ENCODE data around the gene BAG3. TPM values are rescaled to one million over a fixed set of nuclear protein-coding genes. Genes with fewer than 3 reads are reported as not detected.
A peak's percentile ranks its signal among the peaks of the same experiment; 100 is the strongest.
"Not testable (repeated sequence)": the region's sequence is repeated elsewhere in the genome, so short reads cannot be mapped to it uniquely, and the experiment has no call there.

Gene BAG3
- 4.1 TPM for total RNA-seq (ENCODE audit: insufficient read depth, low replicate concordance)

DNA sequence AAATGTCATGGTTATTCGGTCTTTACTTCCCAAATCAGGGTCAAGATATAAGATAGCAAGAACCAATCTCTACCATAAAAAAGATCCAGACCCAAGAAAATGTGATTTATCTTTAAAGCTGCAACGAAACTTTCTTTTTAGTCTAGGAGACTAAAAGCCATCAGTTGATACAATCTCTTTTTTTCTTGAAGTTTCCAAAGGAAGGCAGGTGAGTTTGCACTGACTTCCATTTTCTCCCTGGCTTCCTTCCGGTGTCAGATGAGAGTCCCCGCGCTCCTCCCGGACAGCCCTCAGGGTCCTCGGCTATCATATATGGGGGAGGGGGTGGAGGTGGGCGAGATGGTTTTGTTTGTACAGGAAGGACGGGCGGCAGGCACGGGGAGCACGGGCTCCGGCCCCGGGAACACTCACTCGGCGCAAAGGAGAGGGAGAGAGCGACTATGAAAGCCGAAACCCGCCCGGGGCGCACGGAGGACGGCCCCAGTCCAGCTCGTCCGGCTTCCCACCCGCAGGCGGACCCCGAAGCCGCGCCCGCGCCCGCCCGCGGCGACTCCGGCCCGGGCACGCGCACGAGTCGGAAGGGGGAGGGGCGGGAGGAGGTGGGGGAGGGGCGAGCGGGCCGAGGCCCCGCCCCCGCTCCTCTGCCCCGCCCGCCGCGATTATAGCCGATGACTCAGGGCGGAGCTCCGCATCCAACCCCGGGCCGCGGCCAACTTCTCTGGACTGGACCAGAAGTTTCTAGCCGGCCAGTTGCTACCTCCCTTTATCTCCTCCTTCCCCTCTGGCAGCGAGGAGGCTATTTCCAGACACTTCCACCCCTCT, at the start of gene BAG3:
TSS of gene BAG3 (plus strand) at position 689 of the 822 bp plus-strand sequence. CDS start 296 bp downstream, outside the sequence.
- peak; percentile 92 for DNase-seq (ENCODE audit: low spot score)

DNA sequence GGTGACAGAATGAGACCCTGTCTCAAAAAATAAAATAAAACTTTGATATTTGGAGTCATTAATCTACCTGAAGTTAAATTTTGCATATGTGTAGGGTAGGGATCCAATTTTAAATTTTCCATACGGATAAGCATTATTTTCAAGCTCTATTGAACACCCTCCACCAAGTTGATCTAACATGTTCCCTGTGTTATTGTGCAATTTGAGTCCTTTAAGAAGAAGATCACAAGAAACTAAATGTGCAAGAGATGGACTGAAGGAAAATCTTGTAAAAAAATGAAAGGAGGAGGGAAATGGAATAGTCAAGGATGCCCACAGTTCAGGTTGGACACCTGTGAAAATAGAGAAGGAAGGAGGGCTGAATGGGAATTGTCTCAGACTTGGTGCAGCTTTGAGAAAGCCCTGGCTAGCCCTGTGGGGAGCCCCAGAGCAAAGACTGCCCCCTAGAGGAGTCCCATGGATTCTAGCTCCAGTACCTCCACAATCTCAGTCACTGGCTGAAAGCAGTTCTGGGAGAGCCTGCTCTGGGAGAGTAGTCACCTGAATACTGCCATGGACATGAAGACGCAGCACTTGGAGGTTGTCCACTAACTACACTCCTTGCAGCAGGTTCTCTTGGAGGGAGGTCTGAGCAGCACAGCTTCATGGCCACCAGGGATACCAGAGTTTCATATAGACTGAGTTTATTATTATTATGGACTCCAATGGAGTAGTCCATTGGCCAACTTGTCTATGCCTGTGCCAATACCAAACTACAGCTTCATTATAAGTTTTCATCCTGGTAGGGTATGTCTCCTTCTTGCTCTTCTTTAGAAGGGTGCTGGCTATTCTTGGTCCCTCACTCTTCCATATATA, 48.7 kb upstream of the BAG3 start:
- no peak for DNase-seq (ENCODE audit: low spot score)

DNA sequence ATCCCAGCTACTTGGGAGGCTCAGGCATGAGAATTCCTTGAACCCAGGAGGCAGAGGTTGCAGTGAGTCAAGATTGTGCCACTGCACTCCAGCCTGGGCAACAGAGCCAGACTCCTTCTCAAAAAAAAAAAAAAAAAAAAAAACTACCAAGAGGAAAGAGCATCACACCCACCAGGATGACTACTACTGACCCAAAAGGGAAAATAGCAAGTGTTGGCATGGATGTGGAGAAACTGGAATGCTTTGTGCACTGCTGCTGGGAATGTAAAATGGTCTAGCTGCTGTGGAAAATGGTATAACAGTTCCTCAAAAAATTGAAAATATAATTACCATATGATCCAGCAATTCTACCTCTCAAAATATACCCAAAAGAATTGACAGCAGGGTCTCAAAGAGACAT, 46.7 kb upstream of the BAG3 start:
- DNase-seq (ENCODE audit: low spot score), result no peak

DNA sequence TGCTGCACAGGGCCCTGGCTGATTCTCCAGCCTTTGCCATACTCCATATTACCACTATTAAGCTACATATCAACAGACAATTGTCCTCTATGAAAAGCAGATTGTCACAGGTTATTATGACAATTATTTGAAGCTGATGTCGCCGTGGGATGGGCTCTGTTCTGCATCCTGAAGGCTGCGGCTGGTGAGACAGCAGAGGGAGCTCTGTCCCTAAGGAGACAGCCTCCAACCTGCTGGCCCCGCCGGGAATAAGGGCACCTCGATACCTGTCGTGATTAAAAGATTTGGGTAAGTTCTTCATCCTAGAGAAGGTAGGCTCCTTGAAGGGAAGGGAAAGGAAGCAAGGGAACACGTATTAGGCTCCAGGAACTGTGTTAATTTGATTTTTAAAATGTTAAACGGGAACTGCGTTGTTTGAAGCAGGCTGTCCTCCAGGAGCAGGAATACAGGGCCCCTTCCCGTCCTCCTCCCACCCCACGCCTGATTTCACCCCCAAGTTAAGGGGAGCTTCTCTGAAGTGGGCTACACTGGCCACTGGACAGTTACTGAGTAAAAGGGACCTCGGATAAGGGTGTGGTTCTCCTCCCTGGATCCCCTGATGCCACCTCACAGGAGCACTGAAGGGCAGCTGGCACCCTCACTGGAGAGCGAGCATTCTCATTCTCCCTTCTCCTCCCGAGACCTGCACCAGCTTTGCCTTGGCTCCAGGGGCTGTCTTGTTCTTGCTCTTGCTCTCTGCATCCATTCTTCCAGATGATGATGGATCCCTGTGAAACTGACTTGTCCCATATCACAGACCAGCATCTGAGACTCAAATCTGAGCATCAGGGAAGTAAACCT, 42.6 kb upstream of the BAG3 start:
- DNase-seq (ENCODE audit: low spot score), result peak; percentile 30

DNA sequence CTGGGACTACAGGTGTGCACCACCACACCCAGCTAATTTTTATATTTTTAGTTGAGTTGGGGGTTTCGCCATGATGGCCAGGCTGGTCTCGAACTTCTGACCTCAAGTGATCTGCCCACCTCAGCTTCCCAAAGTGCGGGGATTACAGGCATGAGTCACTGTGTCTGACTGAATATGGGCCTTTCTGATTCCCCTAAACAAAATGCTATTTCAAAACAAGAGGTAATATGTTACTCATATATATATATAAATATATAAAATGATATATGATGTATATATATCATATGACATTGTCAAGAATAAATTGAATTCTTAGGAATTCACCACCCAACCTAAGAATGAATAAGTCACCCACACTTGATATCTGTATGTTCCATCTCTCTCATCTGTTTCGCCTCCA, 41.7 kb upstream of the BAG3 start:
- DNase-seq (ENCODE audit: low spot score), result no peak

DNA sequence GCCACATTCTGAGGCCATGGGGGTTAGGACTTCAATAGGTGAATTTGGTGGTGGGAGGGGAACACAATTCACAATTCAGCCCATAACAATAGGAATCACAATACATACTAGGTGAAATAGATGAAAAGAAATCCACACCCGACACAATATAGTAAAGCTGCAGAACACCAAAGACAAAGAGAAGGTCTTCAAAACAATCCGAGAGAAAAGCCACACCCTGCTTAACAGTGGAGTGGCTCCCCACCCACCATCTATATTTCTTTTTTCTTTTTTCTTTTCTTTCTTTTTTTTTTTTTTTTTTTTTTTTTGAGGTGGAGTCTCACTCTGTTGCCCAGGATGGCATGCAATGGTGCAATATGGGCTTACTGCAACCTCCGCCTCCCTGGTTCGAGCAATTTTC, 39.7 kb upstream of the BAG3 start:
- DNase-seq (ENCODE audit: low spot score), result no peak

DNA sequence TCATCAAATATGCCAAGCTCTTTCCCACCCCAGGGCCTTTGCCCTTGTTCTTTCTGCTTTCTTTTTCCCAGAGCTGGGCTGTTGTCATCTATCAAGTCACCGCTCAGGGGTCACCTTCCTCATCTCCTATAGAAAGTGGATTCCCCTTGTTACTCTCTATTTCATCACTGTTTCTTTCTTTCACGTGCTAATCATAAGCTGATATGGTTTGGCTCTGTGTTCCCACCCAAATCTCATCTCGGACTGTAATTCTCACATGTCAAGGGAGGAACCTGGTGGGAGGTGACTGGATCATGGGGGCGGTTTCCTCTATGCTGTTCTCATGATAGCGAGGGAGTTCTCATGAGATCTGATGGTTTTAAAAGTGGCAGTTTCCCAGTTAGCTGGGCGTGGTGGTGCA, 37.4 kb upstream of the BAG3 start:
- no peak for DNase-seq (ENCODE audit: low spot score)

DNA sequence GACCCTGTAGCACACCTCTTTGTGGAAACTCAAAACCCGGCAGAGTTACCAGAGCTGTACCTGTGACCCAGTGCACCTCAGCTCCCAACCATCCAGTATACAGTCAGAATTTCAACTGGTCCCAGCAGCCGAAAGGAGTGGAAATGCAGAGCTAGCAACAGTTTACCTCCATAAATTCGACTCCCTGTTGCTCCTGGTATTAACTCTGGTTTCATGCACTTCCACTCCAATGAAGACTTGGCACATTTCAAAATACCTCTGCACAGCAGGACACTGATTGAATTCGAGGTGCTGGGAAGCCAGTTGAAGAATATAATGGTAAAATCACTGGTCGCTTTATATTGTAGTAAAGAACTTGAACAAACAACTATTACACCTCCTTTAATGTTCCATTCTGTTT, 36.5 kb upstream of the BAG3 start:
- no peak for DNase-seq (ENCODE audit: low spot score)

DNA sequence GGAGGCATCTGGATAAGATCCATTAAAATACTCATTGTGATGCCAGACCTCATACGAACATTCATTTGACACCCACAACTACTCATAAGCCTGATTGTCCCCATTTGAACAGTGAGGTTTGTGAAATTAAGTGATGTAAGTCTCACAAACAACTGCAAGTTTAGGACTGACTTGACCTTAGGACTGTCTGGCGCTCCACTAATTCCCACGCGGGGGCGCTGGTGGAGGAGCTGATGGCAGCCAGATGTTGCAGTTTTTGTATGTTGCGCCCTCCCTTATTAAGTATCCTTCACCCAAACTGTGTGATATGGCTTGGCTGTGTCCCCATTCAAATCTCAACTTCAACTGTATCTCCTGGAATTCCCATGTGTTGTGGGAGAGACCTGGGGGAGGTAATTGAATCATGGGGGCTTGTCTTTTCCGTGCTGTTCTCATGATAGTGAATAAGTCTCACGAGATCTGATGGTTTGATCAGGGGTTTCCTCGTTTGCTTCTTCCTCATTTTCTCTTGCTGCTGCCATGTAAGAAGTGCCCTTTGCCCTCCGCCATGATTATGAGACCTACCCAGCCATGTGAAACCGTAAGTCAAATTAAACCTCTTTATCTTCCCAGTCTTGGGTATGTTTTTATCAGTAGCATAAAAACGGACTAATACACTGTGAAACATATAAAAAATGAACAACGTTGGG, 34.2 kb upstream of the BAG3 start:
- DNase-seq (ENCODE audit: low spot score), result no peak

DNA sequence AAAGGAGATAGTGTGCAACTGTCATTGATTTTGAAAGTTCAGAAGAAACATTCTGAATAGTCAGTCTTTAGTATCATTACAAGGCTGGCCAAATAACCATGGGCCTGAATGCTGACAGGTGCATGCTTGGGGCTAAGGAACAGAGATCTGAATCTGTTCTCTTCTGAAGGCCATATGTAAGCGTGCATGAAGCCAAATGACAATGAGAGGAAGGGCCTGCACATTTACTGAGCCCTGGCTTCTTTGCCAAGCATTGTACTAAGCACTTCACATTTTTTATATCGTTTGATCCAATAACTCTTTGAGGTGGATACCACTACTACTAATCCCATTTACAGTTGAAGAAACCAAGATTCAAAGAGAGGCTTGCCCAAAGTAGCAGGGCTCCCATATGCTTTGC, 32.0 kb upstream of the BAG3 start:
- DNase-seq (ENCODE audit: low spot score), result no peak

DNA sequence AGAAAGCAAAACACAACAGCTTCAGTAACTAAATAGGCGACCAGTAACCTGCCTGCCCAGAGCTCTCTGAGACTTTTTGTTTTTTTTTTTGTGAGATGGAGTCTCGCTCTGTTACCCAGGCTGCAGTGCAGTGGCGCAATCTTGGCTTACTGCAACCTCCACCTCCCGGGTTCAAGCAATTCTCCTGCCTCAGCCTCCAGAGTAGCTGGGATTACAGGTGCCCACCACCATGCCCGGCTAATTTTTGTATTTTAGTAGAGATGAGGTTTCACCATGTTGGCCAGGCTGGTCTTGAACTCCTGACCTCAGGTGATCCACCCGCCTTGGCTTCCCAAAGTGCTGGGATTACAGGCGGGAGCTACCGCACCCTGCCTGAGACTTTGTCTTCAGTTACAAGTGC, 31.4 kb upstream of the BAG3 start:
- not testable (repeated sequence) for DNase-seq (ENCODE audit: low spot score)

DNA sequence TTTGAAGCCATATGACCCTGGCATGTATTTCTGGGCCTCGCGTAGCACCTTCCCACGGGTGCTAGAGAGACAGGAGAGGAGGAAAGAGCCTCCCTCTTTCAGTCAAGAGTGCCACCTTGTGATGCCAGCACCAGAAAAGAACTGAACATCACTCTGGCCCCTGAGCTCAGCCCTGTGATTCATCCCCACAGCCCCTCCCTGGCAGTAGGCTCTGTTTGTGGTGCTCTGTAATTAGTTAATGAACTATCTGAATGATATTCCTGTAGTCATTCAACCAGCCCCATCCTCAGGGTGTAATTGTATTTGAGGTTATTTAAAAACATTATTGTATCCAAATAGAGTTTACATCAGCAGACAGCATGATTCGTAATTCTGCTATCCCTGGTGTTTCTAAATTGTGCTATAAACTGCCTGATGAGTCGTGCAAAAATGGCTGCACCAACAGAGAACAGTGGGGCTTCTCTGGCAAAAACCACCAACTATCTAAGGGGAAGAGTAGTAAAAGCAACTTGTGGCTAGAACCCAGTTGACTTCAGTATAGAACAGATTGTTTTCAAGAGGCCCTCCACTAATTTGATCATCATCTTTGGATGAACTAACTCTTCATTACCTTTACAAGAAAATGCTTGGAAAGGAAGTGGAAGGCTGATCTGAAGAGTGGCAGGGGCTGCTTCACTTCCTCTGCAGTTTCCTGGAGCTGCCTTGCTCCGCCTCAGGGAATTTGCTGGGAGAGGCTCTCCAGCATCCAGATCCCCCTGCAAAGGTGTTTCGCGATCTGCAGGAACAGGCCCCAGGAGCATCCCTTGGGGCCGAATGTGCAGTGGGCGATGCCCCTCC, 30.7 kb upstream of the BAG3 start:
- DNase-seq (ENCODE audit: low spot score), result no peak

DNA sequence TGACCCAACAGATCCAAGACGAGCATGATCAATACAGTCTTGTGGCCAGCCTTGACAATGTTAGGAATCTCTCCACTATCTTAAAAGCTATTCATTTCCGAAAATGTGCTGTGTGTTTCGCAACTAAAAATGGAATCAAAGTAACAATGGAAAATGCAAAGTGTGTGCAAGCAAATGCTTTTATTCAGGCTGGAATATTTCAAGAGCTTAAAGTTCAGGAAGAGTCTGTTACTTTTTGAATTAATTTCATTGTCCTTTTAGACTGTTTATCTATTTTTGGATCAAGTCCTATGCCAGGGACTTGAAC, 30.1 kb upstream of the BAG3 start:
- DNase-seq (ENCODE audit: low spot score), result no peak

DNA sequence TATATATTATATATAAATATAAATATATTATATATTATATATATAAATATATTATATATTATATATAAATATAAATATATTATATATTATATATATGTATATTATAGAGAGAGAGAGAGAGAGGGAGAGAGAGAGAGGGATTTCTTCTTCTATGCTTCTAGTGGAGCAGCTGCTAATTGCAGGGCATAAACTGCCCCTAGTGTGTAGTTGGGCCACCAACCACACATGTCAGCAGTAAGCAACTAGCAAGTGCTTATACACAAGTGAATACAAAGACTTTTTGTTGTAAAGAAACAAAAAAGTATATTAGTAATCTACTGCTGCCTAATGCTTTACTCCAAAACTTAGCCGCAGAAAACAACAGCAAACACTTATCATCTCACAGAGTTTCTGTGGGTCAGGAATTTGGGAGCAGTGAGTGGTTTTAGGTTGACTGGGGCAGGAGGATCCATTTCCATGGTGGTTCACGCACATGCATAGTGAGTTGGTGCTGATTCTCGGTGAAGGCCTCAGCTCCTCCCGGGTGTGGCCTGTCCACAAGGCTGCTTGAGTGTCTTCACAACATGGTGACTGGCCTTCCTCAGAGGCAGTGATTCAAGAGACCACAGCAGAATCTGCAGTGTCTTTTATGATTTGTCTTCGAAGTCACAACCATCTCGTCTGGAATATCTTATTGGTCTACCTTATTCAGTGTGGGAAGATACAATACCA, 25.5 kb upstream of the BAG3 start:
- DNase-seq (ENCODE audit: low spot score), result no peak

DNA sequence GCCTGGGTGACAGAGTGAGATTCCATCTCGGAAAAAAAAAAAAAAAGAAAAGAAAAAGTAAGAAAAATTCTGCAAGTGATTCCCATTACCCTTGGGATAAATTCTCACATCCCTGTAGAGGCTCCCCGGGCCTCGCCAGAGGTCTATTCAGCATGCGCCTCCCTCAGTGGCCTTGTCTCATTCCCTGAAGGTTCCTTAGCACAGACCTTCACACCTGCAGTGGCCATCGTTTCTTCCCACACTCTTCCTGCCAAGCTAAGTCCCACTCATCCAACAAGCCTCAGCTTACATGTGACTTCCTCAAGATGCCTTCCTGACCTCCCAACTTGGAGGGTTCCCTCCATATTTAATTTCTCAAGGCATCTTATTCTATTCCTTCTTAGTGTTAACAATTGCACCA, 20.9 kb upstream of the BAG3 start:
- DNase-seq (ENCODE audit: low spot score), result no peak

DNA sequence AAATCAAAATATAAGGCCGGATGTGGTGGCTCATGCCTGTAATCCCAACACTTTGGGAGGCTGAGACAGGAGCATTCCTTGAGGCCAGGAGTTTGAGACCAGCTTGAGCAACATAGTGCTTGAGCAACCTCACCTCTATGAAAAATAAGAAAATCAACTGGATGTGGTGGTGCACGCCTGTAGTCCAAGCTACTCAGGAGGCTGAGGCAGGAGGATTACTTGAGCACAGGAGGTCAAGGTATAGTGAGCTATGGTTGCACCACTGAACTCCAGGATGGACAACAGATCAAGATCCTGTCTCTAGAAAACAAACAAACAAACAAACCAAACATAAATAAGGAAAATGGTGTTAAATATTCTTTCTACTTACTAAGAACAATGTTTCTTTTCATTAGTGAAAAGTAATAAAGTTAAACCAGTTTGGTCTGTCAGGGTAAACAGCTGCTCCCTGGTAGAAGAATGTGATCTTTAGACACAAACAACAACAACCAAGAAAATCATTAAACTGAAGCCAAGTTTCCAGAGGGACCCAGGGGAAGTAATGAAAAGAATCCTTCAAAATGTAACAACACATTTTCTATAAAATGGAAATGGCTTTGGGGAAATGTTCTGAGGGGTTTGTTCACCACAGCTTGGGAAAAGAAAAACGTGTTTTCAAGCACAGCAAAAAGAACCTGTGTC, 17.5 kb upstream of the BAG3 start:
- no peak for DNase-seq (ENCODE audit: low spot score)

DNA sequence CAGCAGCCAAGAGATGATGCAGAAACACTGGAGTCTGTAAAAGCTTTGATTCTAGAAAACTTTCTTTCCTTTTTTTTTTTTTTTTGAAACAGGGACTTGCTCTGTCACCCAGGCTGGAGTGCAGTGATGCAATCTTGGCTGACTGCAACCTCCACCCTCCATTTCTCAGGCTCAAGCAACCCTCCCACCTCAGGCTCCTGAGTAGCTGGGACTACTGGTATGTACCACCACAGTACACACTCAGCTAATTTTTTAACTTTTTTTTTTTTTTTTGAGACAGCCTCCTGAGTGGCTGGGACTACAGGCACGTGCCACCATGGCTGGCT, 17.0 kb upstream of the BAG3 start:
- peak; percentile 35 for DNase-seq (ENCODE audit: low spot score)

DNA sequence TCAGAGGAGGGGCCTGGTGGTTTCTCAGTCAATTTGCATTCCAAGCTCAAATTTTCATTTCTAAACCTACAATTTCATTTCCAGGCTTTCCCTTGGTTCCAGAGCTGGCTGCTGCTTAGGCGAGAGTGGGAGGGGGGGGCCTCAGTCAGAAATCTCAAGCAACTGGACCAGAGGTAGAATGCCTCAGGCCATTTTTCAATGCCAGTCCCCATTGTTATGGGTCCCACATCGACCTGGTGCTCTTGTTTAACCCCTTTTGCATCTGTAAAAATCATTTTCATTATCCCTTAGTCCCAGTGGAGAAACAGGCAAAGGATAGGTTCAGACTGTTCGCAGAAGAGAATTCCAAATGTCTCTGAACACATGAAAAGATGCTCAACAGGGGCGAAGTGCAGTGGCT, 13.5 kb upstream of the BAG3 start:
- no peak for DNase-seq (ENCODE audit: low spot score)

DNA sequence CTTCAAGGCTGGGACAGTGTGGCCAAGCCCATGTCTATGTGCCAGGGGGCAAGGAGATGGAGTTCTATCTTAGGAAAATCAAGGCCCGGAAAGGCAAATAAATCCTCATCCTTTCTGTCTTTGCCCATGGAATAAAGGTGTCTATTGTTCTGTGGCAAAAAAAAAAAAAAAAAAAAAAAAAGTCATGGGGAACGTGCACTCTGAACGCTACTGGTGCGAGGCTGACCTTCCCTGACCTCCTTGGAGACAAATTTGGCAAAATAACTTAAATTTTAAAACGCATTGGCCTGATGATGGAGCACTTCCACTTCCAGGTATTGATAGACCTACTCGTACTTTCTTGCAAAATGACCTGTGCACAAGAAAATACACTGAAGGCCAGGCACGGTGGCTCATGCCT, 12.2 kb upstream of the BAG3 start:
- no peak for DNase-seq (ENCODE audit: low spot score)

DNA sequence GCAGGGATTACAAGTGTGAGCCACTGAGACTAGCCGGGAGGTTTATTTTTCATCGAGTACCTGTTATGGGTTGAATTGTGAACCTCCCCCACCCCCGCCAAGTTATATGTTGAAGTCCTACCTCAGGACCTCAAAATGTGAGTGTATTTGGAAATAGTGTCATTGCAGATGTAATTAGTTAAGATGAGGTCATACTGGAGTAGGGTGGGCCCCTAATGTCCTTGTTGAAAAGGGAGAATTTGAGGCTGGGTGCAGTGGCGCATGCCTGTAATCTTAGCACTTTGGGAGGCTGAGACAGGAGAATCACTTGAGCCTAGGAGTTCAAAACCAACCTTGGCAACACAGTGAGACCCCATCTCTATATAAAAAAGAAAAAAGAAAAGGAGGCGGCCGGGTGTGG, 10.8 kb upstream of the BAG3 start:
- no peak for DNase-seq (ENCODE audit: low spot score)

Measured in umbilical cord (tissue), 2 donors.